IMR-90 (cell line): ENCODE measurements around the gene CYP2A7. TPM values are rescaled to one million over a fixed set of nuclear protein-coding genes. Genes with fewer than 3 reads are reported as not detected.

Experiments
- ATAC-seq: fragments of 200-7000 bp; cut with Tn5 transposase; 2 replicates; pipeline ENCODE4 v1.9.1; 2020; ENCODE audit warnings: low read depth, mild to moderate bottlenecking, moderate library complexity
- BruUV-seq: library from RNA; stranded (reverse); fragments of 400-500 nt; replicated peaks from 2 replicates; lab custom pipeline; 2021; lab: Mats Ljungman, UMichigan
- CTCF ChIA-PET: fragments of 300-600 bp; formaldehyde crosslinking; extraction: SDS; loops from one replicate; lab custom pipeline; 2021; ENCODE audit warnings: antibody characterized with exemption; lab: Yijun Ruan, JAX
- POLR2A ChIA-PET: fragments of 300-600 bp; sonication (Branson Sonifier 250); formaldehyde crosslinking; loops from one replicate; lab custom pipeline; 2022; ENCODE audit warnings: antibody characterized with exemption; ENCODE audit not compliant: unreplicated experiment; lab: Charles Lee
- DNase-seq: peaks from one replicate; pipeline ENCODE4 v3.0.0; 2013
- H2AFZ ChIP-seq: replicated peaks from 2 replicates; pipeline ENCODE3; 2013; ENCODE audit warnings: low read length, mild to moderate bottlenecking; ENCODE audit not compliant: poor library complexity
- H2AK5ac ChIP-seq: 2 replicates; pipeline ENCODE4 v1.6.1; 2013; ENCODE audit warnings: low read depth, low read length, inconsistent platforms
- H2AK9ac ChIP-seq: replicated peaks from 2 replicates; pipeline ENCODE3; 2013; ENCODE audit warnings: mild to moderate bottlenecking, low read depth, low read length, moderate library complexity; ENCODE audit not compliant: poor library complexity
- H2BK120ac ChIP-seq: 2 replicates; pipeline ENCODE4 v1.6.1; 2013; ENCODE audit warnings: low read depth, low read length, inconsistent platforms
- H2BK15ac ChIP-seq: 3 replicates; pipeline ENCODE4 v1.6.1; 2013; ENCODE audit warnings: low read depth, low read length, inconsistent platforms
- H2BK20ac ChIP-seq: 2 replicates; pipeline ENCODE4 v1.6.1; 2013; ENCODE audit warnings: low read depth, mild to moderate bottlenecking, inconsistent platforms, low read length, moderate library complexity
- H2BK5ac ChIP-seq: 2 replicates; pipeline ENCODE4 v1.6.1; 2013; ENCODE audit warnings: mild to moderate bottlenecking, low read depth, low read length, inconsistent platforms; ENCODE audit not compliant: poor library complexity, severe bottlenecking
- H3K14ac ChIP-seq: replicated peaks from 2 replicates; pipeline ENCODE4 v1.6.1; 2013; ENCODE audit warnings: low read depth, low read length, inconsistent platforms
- H3K18ac ChIP-seq: 2 replicates; pipeline ENCODE4 v1.6.1; 2013; ENCODE audit warnings: low read depth, low read length, control low read depth
- H3K23ac ChIP-seq: 2 replicates; pipeline ENCODE4 v1.6.1; 2013; ENCODE audit warnings: low read depth, low read length, inconsistent platforms
- H3K27ac ChIP-seq: 2 replicates; pipeline ENCODE4 v1.5.1; 2013; ENCODE audit warnings: mild to moderate bottlenecking, control low read depth, low read length; ENCODE audit not compliant: insufficient read depth
- H3K27me3 ChIP-seq: 2 replicates; pipeline ENCODE4 v1.6.1; 2013; ENCODE audit warnings: low read length; ENCODE audit not compliant: control insufficient read depth, insufficient read depth
- H3K36me3 ChIP-seq: 2 replicates; pipeline ENCODE4 v1.6.1; 2013; ENCODE audit warnings: low read length, mixed read lengths; ENCODE audit not compliant: control insufficient read depth, insufficient read depth
- H3K4ac ChIP-seq: 2 replicates; pipeline ENCODE4 v1.6.1; 2013; ENCODE audit warnings: low read depth, low read length, inconsistent platforms
- H3K4me1 ChIP-seq: 2 replicates; pipeline ENCODE4 v1.6.1; 2013; ENCODE audit warnings: low read length, mixed read lengths; ENCODE audit not compliant: control insufficient read depth, insufficient read depth
- H3K4me2 ChIP-seq: 2 replicates; pipeline ENCODE4 v1.6.1; 2013; ENCODE audit warnings: low read depth, mild to moderate bottlenecking, control low read depth, low read length, moderate library complexity
- H3K4me3 ChIP-seq: 2 replicates; pipeline ENCODE4 v1.5.1; 2013; ENCODE audit warnings: low read depth, mild to moderate bottlenecking, control low read depth, low read length, moderate library complexity; ENCODE audit not compliant: insufficient read depth
- H3K56ac ChIP-seq: 2 replicates; pipeline ENCODE4 v1.6.1; 2013; ENCODE audit warnings: low read length, inconsistent platforms; ENCODE audit not compliant: insufficient read depth; ENCODE audit errors: extremely low read depth
- H3K79me1 ChIP-seq, 2 experiments: 2 replicates each; pipeline ENCODE4 v1.6.1; 2013; ENCODE audit warnings: low read length in 2 of 2, inconsistent platforms in 1 of 2, low read depth in 1 of 2
- H3K9ac ChIP-seq: 2 replicates; pipeline ENCODE4 v1.6.1; 2013; ENCODE audit warnings: low read depth, low read length, control low read depth
- H3K9me1 ChIP-seq: 2 replicates; pipeline ENCODE4 v1.6.1; 2013; ENCODE audit warnings: low read length, inconsistent platforms; ENCODE audit not compliant: insufficient read depth
- H3K9me3 ChIP-seq: 2 replicates; pipeline ENCODE4 v1.6.1; 2013; ENCODE audit warnings: low read length; ENCODE audit not compliant: control insufficient read depth, insufficient read depth
- H4K20me1 ChIP-seq: 2 replicates; pipeline ENCODE4 v1.6.1; 2013; ENCODE audit warnings: low read length, inconsistent platforms; ENCODE audit not compliant: insufficient read depth
- H4K5ac ChIP-seq: 2 replicates; pipeline ENCODE4 v1.6.1; 2013; ENCODE audit warnings: mild to moderate bottlenecking, low read depth, low read length, control low read depth
- H4K8ac ChIP-seq, 2 experiments: 2 replicates each; pipeline ENCODE4 v1.6.1; 2013; ENCODE audit warnings: low read depth in 2 of 2, low read length in 2 of 2, control low read depth in 1 of 2, inconsistent platforms in 1 of 2
- H4K91ac ChIP-seq: 2 replicates; pipeline ENCODE4 v1.6.1; 2013; ENCODE audit warnings: low read depth, low read length, inconsistent platforms; ENCODE audit not compliant: insufficient read depth
- BHLHE40 ChIP-seq: fragments of 150-350 bp; IDR thresholded peaks from 2 replicates; pipeline ENCODE4 v1.6.1; 2016; ENCODE audit warnings: mild to moderate bottlenecking, low read depth, low read length
- CEBPB ChIP-seq: IDR thresholded peaks from 2 replicates; pipeline ENCODE4 v1.6.1; 2012; ENCODE audit warnings: low read depth, low read length, improper control_type of control experiment
- CHD1 ChIP-seq: IDR thresholded peaks from 2 replicates; pipeline ENCODE4 v1.6.1; 2012; ENCODE audit warnings: low read depth, low read length, improper control_type of control experiment
- FOS ChIP-seq: fragments of 150-350 bp; IDR thresholded peaks from 2 replicates; pipeline ENCODE4 v1.6.1; 2016; ENCODE audit warnings: low read depth, low read length
- MAFK ChIP-seq: IDR thresholded peaks from 2 replicates; pipeline ENCODE4 v1.6.1; 2012; ENCODE audit warnings: low read depth, low read length, improper control_type of control experiment
- MAZ ChIP-seq: IDR thresholded peaks from 2 replicates; pipeline ENCODE4 v1.6.1; 2012; ENCODE audit warnings: low read depth, mild to moderate bottlenecking, low read length, improper control_type of control experiment, moderate library complexity, borderline replicate concordance
- MXI1 ChIP-seq: IDR thresholded peaks from 2 replicates; pipeline ENCODE4 v1.6.1; 2012; ENCODE audit warnings: low read depth, mild to moderate bottlenecking, low read length, moderate library complexity, borderline replicate concordance
- NFE2L2 ChIP-seq: fragments of 150-350 bp; IDR thresholded peaks from 2 replicates; pipeline ENCODE4 v1.6.1; 2016; ENCODE audit warnings: low read depth, mild to moderate bottlenecking, low read length
- POLR2A ChIP-seq: IDR thresholded peaks from 2 replicates; pipeline ENCODE4 v1.6.1; 2012; ENCODE audit warnings: mild to moderate bottlenecking, low read depth, low read length
- RAD21 ChIP-seq: IDR thresholded peaks from 2 replicates; pipeline ENCODE4 v1.6.1; 2012; ENCODE audit warnings: low read length, improper control_type of control experiment
- RCOR1 ChIP-seq: IDR thresholded peaks from 2 replicates; pipeline ENCODE4 v1.6.1; 2012; ENCODE audit warnings: mild to moderate bottlenecking, low read length, improper control_type of control experiment; ENCODE audit not compliant: insufficient replicate concordance
- RFX5 ChIP-seq: IDR thresholded peaks from 2 replicates; pipeline ENCODE4 v1.8.0; 2012; ENCODE audit warnings: low read depth, mild to moderate bottlenecking, low read length, moderate library complexity
- SMC3 ChIP-seq: fragments of 150-350 bp; IDR thresholded peaks from 2 replicates; pipeline ENCODE4 v1.6.1; 2016; ENCODE audit warnings: low read depth, mild to moderate bottlenecking, antibody characterized with exemption, low read length, moderate library complexity
- USF2 ChIP-seq: fragments of 150-350 bp; IDR thresholded peaks from 2 replicates; pipeline ENCODE4 v1.6.1; 2017; ENCODE audit warnings: mild to moderate bottlenecking, antibody characterized with exemption, low read length, low read depth
- dilution Hi-C: fragments of 300-500 bp; cut with HindIII; formaldehyde crosslinking; loops from one replicate; pipeline ENCODE4 v1.14.3; 2018; ENCODE audit warnings: low sequenced_read_pairs; ENCODE audit not compliant: unreplicated experiment
- in situ Hi-C: fragments of 300-500 bp; cut with MboI; formaldehyde crosslinking; loops from 3 replicates; pipeline ENCODE4 v1.14.3; 2019; ENCODE audit warnings: low sequenced_read_pairs, inconsistent platforms, mixed read lengths
- intact Hi-C: fragments of 100-400 bp; cut with micrococcal nuclease; formaldehyde crosslinking; loops from 2 replicates; pipeline ENCODE4 v1.10.0; 2022
- polyA plus RNA-seq, 3 experiments: library from polyadenylated mRNA; depleted of rRNA; stranded (reverse); fragments of >200 nt; gene quantifications; 2 replicates each; pipeline ENCODE4 v1.2.3, GENCODE V29; 2012; ENCODE audit warnings: low replicate concordance in 1 of 3
- total RNA-seq: library from RNA; depleted of rRNA; stranded (reverse); fragments of >200 nt; gene quantifications from 2 replicates; pipeline ENCODE4 v1.2.3, GENCODE V29; 2012
- TF ChIP-seq, protein P1 (sequence below): conservative IDR thresholded peaks from 2 replicates; pipeline ENCODE4 v1.5.1; 2012; ENCODE audit warnings: mild to moderate bottlenecking, low read depth, low read length, improper control_type of control experiment
- TF ChIP-seq, protein P2 (sequence below): fragments of 150-350 bp; IDR thresholded peaks from 2 replicates; pipeline ENCODE4 v1.6.1; 2016; ENCODE audit warnings: low read depth, mild to moderate bottlenecking, low read length, moderate library complexity, borderline replicate concordance

CYP2A7 gene
- total and polyA plus RNA-seq, 2 of the 4 experiments (the other 2 are of a cell fraction), result not detected

DNA sequence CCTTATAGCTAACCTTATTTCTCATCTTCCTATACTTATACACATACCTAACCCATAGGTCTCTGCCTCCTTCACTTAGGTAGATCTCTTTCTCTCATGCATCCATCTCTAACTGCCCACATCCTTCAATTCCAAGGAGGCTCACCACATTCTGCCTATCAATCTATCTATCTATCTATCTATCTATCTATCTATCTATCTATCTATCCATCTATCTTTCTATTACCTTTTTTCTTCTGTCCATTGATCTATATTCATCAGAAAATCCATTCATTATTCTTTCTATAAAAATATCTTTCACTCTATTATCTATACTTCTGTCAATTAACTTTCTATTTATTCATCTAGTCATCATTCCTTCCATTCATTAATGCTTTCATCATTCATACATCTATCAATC is 11.1 kb upstream of the CYP2A7 start:
- no peak overlapping the region for H3K9ac ChIP-seq
- no peak overlapping the region for H3K56ac ChIP-seq
- H3K23ac ChIP-seq, result no peak overlapping the region
- H2AK9ac ChIP-seq, result no peak overlapping the region
- H3K4me3 ChIP-seq, result no peak overlapping the region
- H3K4me1 ChIP-seq, result no peaks in the 10 kb centered on the region
- DNase-seq, result no peak
- H4K20me1 ChIP-seq, result no peaks in the 10 kb centered on the region
- no peak overlapping the region for H2AFZ ChIP-seq
- no peak overlapping the region for H4K91ac ChIP-seq
- ChIA-PET POLR2A (no interaction called here), CTCF (no interaction called here)
- H2BK120ac ChIP-seq, result no peak overlapping the region
- no TSS peak for BruUV-seq
- no peaks in the 10 kb centered on the region for H3K36me3 ChIP-seq
- no peak overlapping the region for H3K18ac ChIP-seq
- no peak overlapping the region for H2AK5ac ChIP-seq
- no peak overlapping the region for H4K8ac ChIP-seq
- peaks cover 3% of the 10 kb centered on the region; the same call in 1 of the 2 replicates for H3K27me3 ChIP-seq
- no peaks in the 10 kb centered on the region for H3K9me1 ChIP-seq
- TF ChIP-seq RFX5 (no peak), RCOR1 (no peak), MAFK (no peak), RAD21 (no peak), SMC3 (no peak), POLR2A (no peak), BHLHE40 (no peak), CHD1 (no peak), FOS (no peak), NFE2L2 (no peak), CEBPB (no peak), USF2 (no peak), MAZ (no peak), MXI1 (no peak)
- TF ChIP-seq, protein P1, sequence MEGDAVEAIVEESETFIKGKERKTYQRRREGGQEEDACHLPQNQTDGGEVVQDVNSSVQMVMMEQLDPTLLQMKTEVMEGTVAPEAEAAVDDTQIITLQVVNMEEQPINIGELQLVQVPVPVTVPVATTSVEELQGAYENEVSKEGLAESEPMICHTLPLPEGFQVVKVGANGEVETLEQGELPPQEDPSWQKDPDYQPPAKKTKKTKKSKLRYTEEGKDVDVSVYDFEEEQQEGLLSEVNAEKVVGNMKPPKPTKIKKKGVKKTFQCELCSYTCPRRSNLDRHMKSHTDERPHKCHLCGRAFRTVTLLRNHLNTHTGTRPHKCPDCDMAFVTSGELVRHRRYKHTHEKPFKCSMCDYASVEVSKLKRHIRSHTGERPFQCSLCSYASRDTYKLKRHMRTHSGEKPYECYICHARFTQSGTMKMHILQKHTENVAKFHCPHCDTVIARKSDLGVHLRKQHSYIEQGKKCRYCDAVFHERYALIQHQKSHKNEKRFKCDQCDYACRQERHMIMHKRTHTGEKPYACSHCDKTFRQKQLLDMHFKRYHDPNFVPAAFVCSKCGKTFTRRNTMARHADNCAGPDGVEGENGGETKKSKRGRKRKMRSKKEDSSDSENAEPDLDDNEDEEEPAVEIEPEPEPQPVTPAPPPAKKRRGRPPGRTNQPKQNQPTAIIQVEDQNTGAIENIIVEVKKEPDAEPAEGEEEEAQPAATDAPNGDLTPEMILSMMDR, result no peak
- TF ChIP-seq, protein P2, sequence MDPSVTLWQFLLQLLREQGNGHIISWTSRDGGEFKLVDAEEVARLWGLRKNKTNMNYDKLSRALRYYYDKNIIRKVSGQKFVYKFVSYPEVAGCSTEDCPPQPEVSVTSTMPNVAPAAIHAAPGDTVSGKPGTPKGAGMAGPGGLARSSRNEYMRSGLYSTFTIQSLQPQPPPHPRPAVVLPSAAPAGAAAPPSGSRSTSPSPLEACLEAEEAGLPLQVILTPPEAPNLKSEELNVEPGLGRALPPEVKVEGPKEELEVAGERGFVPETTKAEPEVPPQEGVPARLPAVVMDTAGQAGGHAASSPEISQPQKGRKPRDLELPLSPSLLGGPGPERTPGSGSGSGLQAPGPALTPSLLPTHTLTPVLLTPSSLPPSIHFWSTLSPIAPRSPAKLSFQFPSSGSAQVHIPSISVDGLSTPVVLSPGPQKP, result no peak
- intact Hi-C loops, result no loop called here
- H4K5ac ChIP-seq, result no peak overlapping the region
- no peak overlapping the region for H2BK15ac ChIP-seq
- H3K4ac ChIP-seq, result no peak overlapping the region
- no peak overlapping the region for H3K4me2 ChIP-seq
- H3K27ac ChIP-seq, result no peak overlapping the region
- H2BK20ac ChIP-seq, result no peak overlapping the region
- H3K79me1 ChIP-seq, result no peaks in the 10 kb centered on the region
- ATAC-seq, result no peak
- dilution Hi-C loops, result no loop called here
- H3K14ac ChIP-seq, result no peak overlapping the region
- H2BK5ac ChIP-seq, result no peak overlapping the region
- in situ Hi-C loops, result no loop called here
- H3K9me3 ChIP-seq, result no peaks in the 10 kb centered on the region
